DMS79 treated with DMSO at 0.1 percent for 48 hours (cell line): ENCODE results near the gene ACAP1.
A peak's percentile ranks its signal among the peaks of the same experiment; 100 is the strongest.

Experiments
- DNase-seq: peaks from one replicate; lab custom pipeline; 2025; lab: John Stamatoyannopoulos, UW

The ACAP1 gene, protein sequence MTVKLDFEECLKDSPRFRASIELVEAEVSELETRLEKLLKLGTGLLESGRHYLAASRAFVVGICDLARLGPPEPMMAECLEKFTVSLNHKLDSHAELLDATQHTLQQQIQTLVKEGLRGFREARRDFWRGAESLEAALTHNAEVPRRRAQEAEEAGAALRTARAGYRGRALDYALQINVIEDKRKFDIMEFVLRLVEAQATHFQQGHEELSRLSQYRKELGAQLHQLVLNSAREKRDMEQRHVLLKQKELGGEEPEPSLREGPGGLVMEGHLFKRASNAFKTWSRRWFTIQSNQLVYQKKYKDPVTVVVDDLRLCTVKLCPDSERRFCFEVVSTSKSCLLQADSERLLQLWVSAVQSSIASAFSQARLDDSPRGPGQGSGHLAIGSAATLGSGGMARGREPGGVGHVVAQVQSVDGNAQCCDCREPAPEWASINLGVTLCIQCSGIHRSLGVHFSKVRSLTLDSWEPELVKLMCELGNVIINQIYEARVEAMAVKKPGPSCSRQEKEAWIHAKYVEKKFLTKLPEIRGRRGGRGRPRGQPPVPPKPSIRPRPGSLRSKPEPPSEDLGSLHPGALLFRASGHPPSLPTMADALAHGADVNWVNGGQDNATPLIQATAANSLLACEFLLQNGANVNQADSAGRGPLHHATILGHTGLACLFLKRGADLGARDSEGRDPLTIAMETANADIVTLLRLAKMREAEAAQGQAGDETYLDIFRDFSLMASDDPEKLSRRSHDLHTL

DNA sequence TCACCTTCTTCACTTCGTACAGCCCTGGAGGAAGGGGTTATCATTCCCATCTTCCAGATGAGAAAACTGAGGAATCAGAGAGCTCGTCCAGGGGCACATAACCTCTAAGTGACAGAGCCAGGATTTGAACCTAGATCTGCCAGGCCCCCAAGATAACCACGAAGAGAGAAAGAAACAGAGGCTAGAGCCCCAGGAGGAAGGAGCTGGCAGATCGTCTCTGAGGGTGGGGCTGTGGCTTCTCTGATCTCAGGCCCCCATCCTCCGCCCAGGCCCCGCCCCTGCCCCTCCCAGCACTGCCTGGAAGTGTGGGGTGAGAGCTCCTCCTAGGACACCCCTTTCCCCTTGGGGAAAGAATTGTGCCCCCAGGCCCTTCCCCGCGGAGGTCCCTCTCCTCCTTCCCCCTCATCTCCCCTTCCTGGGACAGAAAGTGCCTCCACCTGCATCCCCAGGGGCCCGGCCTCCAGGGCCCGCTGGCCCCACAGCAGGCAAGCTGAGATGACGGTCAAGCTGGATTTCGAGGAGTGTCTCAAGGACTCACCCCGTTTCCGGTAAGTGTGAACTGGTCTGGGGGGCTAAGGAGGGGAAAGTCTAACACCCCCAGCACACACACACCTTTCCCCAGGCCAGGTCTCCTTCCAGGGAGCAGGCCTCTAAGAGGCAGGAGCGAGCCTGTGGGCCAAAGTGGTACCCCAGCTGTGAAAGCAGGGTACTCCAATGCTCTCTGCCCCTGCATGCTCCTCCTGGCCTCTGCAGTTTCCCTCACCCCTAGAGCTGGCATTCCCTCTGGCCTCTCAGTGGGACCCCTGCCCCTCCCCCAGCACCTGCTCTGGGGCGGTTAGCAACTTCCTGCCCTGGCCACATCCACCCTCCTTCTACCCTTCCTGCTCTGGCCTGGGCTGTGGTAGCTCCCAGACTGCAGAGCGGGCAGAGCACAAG lies at the start of gene ACAP1:
TSS of gene ACAP1 (plus strand) at position 290 of the 936 bp plus-strand sequence. CDS start at position 496, 206 bp downstream.
- no peak for DNase-seq

DNA sequence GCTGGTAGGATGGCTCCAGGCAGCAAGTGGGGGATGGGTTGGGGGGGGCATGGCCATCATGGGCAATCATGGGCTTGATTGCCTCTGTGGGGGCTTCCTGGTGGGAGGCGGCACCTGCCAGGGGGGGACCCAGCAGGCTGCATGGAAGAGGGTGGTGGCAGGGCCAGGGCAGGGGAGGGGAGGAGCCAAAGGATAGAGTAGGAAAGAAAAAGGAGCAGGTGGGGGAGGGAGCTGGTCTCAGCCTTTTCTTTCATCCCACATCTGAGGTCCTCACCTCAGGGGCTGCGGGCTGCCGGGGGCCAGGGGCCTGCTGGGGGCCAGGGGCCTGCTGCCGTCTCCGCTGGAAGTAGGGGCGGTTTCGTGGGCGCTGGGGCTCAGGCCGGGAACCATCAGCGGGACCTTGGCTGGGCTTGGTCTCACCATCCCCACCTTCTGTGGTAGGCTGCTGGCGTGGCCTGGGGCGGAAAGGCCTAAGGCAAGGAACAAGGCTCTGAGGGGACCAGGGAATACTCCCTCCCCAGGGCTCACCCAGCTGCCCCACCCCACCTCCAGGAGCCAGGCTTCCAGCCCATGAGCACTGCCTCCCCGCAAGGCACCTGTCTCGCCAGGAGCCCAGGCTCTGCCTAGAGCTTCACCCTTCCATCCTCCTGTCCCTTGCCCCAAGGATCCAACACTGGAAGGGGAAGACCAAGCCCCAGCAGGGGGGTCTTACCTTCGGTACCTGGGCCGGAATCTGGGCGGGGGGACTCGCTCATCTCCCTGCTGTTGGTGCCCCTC lies 46.9 kb upstream of the ACAP1 start:
- no peak for DNase-seq

DNA sequence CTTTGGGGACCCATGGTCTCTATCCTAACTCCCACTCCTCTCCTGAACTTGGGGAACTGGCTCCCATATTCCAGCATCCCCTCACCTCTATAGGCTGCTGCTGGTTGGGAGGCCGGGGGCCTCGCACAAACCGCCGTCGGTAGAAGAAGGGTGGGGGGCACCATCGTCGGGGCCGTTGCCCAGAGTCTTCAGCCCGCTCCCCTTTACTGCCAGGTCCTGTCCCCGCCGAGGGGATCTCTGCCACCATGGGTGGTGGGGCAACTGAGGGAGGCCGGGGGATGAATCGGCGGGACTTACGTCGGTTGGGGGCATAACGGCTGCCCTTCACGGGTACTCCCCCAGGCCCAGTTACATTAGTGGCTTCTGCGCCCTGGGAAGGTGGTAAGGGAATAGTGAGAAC lies 46.2 kb upstream of the ACAP1 start:
- no peak for DNase-seq

DNA sequence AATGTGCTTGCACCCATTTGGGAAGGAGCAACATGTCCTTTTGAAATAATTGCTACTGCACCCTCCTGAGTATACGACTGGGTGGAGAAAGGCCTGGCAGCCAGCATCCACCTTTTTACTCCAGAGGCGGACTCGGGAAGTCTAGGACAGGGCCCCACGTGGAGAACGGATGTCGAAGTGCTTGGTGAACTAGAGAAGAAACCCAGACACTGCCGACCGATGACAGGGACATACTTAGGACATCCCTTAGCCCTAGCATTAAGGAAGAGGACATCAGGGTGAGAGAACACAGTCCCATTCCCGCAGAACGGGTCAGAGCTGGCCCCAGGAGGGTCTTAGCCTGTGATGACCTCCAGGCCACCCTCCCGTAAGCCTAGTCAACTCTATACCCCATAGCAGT lies 45.6 kb upstream of the ACAP1 start:
- DNase-seq = no peak

DNA sequence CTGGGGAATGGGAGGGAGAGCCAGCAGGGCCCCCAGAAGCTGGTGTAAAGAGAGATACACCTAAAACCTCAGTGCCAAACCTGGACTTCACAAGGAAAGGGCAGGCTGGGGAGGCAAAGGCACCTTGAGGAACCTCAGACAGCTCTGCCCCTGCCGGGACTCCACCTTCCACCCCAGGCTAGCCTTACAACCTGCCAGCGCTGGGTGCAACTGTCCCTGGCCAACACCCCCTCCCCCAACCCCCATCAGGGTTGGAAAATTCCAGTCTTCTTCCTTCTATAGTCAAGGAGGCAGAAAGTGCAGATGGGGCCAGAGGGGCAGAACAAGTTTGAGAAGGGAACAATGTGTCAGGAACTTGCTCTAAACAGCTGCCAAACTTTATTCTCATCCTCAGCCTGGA lies 44.1 kb upstream of the ACAP1 start:
- DNase-seq = no peak

DNA sequence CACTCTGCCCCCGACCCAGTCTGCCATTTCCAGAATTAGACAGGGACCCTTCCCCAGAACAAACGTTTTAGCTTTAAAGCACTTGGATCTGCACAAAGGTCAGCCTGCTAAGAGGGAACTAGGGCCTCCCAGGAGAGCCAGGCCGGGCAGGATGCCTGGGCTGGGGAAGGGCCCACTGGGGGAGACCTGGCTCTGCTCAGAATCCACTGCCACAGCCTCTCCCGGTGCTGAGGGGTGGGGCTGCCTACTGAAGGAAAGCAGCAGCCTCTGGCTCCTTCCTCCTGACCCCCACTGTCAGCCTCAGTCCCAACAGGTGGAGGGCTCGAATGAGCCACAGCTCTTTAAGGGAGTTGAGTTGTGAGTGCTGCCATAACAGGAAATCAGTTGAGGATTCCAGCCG lies 43.6 kb upstream of the ACAP1 start:
- DNase-seq = no peak

DNA sequence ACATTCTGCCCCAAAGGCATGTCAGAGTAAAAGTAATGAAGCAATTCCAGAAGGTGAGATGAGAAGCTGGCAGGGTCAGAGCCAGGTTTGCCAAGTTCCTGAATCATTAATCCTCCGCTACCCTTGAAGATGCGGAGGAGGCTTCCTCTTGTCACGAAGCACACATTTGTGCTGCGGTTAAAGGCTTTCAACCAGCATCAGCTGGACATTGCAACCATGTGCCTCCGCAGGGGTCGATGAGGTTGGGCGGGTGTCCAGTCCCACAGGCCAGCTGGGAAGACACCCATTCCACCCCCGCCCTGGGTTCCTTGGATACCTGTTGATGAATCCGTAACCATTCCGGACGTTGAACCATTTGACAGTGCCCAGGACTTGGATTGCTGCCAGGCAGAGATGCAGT lies 43.2 kb upstream of the ACAP1 start:
- no peak for DNase-seq

DNA sequence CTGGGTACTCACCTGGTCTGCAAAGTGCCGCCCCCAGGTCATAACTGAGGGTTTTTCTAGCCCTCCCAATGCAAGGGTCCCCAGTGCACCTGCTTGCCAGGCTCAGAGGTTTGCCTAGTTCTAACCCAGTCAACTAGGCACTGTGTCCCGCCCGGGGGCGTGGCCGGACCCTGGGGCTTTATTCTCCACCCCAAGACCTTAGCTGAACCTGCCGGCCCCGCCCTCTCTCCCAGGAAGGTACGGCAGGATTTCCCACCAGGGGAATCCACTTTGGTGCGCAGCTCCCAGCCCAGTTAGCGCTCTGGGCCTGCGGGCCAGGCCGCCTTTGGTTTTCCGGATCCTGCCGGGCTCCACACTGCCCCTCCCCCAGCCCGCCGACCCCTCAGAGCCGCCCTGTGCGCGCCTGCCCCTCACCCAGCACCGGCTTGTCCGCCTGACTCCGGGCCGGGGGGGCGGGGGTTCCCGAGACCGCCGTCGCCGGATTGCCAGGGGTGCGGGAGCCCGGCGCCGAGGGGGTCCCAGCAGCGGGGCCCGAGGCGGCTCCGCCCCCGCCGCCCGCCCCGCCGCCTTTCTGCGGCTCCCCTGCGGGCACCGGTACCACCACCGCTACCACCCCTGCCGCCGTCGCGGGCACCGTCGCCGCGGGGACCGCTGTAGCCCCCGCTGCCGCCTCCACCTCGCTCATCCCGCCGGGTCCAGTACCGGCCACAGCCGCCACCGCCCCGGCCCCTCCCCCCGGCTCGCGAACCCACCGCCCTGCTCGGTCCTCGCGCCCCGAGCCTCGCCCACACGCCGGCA lies 42.3 kb upstream of the ACAP1 start:
- no peak for DNase-seq

DNA sequence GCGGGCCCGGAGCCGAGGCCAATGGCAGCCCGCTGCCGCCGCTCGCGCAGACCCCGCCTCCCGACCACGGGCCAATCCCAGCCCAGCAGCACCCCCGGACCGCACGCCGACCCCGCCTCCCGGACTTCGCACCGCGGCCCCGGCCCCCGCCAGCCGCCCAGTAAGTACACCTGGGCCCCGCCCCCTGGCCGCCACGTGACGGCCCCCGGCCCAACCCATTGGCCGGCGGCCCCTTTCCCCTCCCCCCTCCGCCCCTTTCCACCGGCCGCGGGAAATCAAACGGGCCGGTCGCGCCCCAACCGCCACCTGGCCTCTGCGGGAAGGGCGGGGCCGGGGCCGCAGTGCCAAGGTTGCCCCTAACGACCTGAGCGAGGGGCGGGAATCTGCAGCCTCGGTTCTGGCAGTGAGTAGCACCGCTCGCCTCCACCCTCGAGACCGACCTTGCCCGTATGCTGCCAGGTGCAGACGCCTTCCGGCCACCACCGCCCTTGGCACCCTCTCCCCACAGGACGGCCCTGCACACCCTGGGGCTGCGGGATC lies 41.6 kb upstream of the ACAP1 start, which contains the start of gene YBX2:
TSS of gene YBX2 (minus strand) at position 26 of the 540 bp plus-strand sequence. CDS start 139 bp downstream, outside the sequence.
- DNase-seq = peak; percentile 85

DNA sequence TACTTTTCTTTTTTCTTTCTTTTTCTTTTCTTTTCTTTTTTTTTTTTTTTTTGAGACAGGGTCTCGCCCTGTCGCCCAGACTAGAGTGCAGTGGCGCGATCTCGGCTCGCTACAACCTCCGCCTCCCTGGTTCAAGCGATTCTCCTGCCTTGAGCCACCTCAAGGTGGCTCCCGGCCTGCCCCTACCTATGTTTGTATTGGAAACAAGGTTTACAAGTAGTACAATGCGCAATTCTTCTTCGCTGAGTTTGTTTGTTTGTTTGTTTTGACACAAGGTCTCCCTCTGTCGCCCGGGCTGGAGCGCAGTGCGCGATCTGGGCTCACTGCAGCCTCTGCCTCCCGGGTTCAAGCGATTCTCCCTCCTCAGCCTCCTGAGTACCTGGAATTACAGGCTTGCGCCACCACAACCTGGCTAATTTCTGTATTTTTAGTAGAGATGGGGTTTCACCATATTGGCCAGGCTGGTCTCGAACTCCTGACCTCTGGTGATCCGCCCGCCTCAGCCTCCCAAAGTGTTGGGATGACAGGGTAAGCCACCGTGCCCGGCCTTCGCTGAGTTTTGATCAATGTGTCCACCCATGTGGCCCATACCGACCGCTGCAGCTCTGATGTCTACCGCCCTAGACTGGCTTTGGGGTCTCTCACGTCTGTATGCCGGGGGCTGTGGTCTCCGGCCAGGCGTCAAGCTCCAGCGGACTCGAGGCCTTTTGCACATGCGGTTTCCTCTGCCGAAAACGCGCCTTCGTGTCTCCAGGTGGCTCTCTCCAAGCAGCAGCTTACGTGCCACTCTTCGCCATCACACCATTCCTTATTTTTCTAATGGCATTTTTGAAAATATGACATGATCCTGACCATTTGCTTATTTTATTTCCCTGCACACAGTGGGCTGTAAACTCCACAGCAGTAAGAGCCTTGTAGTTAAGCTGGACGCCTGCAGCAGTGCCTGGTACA lies 40.8 kb upstream of the ACAP1 start:
- DNase-seq = no peak

DNA sequence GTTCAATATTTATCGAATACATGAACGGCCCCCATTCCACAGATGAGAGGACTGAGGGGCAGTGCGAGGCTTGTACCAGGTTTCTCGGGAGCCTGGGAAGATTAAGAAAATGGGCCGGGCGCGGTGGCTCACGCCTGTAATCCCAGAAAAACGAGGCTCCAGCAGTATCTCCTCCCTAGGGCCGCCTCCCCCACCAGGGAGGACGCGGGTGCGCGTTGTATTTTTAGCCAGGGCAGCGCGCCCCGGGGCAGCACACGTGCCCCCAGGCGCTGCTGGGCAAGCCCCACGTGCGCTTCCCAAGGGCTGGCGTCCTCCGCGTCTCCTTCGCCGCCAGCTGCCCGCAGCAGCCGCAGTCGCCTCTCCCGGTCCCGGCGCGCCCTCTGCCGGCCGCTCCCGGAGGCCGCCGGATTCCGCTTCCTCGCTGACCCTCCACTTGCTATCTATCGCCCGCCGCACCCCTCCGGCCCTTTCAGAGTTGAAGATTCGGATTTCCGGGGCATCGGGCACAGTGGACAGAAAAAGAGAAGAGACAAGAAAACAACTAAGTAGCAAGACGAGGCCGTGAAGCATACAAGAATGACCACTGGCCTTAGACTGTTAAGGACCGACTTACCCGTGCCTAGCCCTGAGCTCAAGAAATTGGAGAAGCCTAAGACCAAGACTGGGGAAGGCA lies 40.0 kb upstream of the ACAP1 start:
- DNase-seq = peak; percentile 49

DNA sequence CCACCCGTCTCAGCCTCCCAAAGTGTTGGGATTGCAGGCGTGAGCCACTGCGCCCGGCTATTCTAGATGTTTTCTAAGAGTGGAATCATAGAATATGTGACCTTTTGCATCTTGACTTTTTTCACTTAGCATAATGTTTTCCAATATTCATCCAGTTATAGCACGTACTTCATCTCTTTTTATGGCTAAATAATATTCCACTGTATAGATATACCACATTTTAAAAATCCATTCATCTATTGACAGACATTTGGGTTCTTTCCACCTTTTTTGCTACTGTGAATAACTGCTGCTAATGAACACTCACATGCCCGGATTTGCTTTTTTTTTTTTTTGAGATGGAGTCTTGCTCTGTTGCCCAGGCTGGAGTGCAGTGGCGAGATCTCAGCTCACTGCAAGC lies 32.1 kb upstream of the ACAP1 start:
- no peak for DNase-seq

DNA sequence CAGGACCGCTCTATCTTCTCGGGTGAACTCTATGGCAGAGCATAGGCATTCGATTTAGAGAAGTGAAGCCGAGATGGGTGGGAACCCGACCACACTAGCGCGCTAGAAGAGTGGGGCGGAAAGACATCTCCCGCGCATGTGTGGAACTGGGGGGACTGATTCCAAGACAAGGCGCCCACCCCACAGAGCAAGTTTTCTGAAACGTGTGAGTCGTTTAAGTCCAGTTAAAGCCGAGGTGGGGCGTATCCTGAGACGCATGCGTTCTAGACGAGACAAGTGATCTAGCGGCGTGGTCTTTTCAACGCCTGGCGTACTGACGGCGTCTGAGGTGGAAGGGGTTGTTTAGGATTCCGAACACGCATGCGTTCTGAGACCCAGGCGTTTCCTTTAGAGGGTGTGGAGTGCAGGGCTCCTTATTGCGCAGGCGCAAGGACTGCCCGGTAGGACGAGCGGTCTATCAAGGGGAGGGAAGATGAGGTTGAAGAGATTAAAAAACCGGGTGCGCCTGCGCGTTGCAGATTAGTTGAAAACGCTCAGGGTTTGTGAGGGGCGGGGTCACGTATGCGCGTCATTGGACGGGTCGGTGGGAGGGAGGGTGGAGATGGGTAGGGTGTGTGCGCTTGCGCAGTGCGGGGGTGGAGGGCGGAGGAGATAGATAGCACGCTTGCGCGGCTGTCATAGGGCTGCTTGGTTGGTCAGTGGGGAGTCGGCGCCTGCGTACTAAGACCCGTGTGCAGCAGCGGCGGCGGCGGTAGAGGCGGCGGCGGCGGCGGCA lies 29.2 kb upstream of the ACAP1 start, which contains the start of gene EIF5A:
TSS of gene EIF5A (plus strand) at position 718 of the 775 bp plus-strand sequence. CDS start 2,008 bp downstream, outside the sequence.
- DNase-seq = peak; percentile 99

DNA sequence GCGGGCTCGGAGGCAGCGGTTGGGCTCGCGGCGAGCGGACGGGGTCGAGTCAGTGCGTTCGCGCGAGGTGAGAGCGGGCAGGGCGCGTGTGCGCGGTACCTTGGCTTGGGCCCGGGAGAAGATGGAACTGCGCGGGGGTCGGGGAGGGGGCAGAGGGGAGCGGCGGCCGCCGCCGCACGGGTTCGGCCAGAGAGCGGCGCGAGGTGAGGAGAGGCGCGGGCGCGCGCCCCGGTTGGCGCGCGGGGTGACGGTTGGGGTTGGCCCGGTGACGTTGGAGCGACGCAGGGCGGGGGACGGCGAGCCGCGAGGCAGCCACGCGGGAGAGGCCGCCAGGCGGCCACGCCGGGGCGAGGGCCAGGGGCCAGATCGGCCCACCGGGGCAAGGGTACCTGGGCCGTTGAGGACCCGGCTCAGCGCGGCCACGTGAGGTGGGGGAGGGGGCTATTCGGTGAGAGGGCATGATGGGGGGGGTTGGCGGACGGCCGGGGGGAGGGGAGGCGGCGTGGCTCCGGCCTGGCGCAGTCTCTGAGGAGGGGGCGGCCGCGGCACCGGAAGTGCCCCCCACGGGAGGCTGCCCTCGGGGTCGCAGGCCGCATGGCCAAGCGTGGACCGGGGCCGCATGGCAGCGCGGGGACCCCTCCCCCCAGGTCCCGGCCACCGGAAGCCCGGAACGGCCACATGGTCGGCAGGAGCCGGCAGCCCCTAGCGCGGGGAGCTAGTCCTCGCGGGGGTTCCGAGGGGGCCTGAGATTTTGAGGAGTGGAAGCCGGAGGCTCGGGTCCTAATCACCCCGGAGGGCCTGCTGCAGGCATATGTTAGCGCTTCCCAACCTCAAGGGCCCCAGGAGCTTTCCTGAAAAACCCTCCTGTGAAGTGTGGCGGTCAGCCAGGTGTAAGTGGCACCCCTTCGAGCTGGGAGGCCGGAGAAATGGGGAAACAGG lies 28.4 kb upstream of the ACAP1 start:
- no peak for DNase-seq

DNA sequence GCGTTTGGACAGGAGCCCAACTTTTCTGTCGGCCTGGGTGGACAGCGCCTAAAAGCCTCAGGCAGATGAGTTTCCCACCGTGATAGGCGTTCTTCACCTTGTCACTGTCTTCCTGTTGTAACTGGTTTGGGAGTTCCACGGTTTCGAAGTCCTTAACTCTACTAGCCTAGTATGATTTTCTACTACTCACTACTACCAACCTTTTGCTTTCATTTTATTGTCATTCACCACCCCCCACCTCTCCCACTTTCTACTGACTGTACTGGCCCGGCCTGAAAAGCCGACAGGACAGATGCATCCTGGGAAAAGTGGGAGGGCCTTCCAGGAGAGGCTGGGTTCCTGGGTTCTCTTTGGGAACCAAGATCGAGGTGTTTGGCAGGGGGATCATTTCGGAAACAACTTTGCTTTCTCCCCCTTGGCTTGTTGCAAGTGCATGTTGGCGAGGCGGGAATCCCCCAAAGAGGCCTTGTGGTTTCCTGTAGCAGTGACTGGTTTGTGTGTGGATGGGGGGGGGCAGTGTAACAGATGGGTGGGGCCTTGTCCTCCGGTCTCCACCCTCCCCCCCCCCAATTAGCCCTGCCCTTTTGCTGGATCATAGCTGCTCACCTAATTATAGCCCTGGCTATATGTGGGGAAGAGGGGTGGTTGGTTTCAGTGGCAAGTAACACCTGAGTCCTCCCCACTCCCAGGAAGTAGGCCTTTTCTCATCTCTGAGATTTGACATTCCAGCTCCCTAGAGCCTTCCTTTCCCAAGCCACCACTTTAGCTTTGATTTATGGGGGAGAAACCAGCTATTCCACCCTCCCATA lies 27.5 kb upstream of the ACAP1 start:
- peak; percentile 39 for DNase-seq

DNA sequence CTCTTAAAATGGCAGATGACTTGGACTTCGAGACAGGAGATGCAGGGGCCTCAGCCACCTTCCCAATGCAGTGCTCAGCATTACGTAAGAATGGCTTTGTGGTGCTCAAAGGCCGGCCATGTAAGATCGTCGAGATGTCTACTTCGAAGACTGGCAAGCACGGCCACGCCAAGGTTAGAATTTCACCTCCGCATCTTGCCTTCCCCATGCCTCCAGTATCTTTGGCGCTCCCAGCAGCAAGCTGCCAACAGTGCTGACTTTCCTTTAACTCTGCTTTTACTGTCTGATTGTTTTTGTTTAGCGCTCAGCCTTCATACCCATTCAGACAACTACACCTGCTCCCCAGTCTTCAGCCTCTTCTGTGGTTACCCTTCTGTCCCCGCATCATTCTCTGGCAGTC lies 26.7 kb upstream of the ACAP1 start:
- no peak for DNase-seq
